IMR-90 (cell line): ENCODE data around the gene SLC9A3. TPM values are rescaled to one million over a fixed set of nuclear protein-coding genes. Genes with fewer than 3 reads are reported as not detected.
A peak's percentile ranks its signal among the peaks of the same experiment; 100 is the strongest.

Source experiments
- ATAC-seq: fragments of 200-7000 bp; cut with Tn5 transposase; 2 replicates; pipeline ENCODE4 v1.9.1; 2020; ENCODE audit warnings: low read depth, mild to moderate bottlenecking, moderate library complexity
- BruUV-seq: library from RNA; stranded (reverse); fragments of 400-500 nt; replicated peaks from 2 replicates; lab custom pipeline; 2021; lab: Mats Ljungman, UMichigan
- CTCF ChIA-PET: fragments of 300-600 bp; formaldehyde crosslinking; extraction: SDS; loops from one replicate; lab custom pipeline; 2021; ENCODE audit warnings: antibody characterized with exemption; lab: Yijun Ruan, JAX
- POLR2A ChIA-PET: fragments of 300-600 bp; sonication (Branson Sonifier 250); formaldehyde crosslinking; loops from one replicate; lab custom pipeline; 2022; ENCODE audit warnings: antibody characterized with exemption; ENCODE audit not compliant: unreplicated experiment; lab: Charles Lee
- DNase-seq: peaks from one replicate; pipeline ENCODE4 v3.0.0; 2013
- H2AFZ ChIP-seq: replicated peaks from 2 replicates; pipeline ENCODE3; 2013; ENCODE audit warnings: low read length, mild to moderate bottlenecking; ENCODE audit not compliant: poor library complexity
- H2AK5ac ChIP-seq: 2 replicates; pipeline ENCODE4 v1.6.1; 2013; ENCODE audit warnings: low read depth, low read length, inconsistent platforms
- H2AK9ac ChIP-seq: replicated peaks from 2 replicates; pipeline ENCODE3; 2013; ENCODE audit warnings: mild to moderate bottlenecking, low read depth, low read length, moderate library complexity; ENCODE audit not compliant: poor library complexity
- H2BK120ac ChIP-seq: 2 replicates; pipeline ENCODE4 v1.6.1; 2013; ENCODE audit warnings: low read depth, low read length, inconsistent platforms
- H2BK15ac ChIP-seq: 3 replicates; pipeline ENCODE4 v1.6.1; 2013; ENCODE audit warnings: low read depth, low read length, inconsistent platforms
- H2BK20ac ChIP-seq: 2 replicates; pipeline ENCODE4 v1.6.1; 2013; ENCODE audit warnings: low read depth, mild to moderate bottlenecking, inconsistent platforms, low read length, moderate library complexity
- H2BK5ac ChIP-seq: 2 replicates; pipeline ENCODE4 v1.6.1; 2013; ENCODE audit warnings: mild to moderate bottlenecking, low read depth, low read length, inconsistent platforms; ENCODE audit not compliant: poor library complexity, severe bottlenecking
- H3K14ac ChIP-seq: replicated peaks from 2 replicates; pipeline ENCODE4 v1.6.1; 2013; ENCODE audit warnings: low read depth, low read length, inconsistent platforms
- H3K18ac ChIP-seq: 2 replicates; pipeline ENCODE4 v1.6.1; 2013; ENCODE audit warnings: low read depth, low read length, control low read depth
- H3K23ac ChIP-seq: 2 replicates; pipeline ENCODE4 v1.6.1; 2013; ENCODE audit warnings: low read depth, low read length, inconsistent platforms
- H3K27ac ChIP-seq: 2 replicates; pipeline ENCODE4 v1.5.1; 2013; ENCODE audit warnings: mild to moderate bottlenecking, control low read depth, low read length; ENCODE audit not compliant: insufficient read depth
- H3K27me3 ChIP-seq: 2 replicates; pipeline ENCODE4 v1.6.1; 2013; ENCODE audit warnings: low read length; ENCODE audit not compliant: control insufficient read depth, insufficient read depth
- H3K36me3 ChIP-seq: 2 replicates; pipeline ENCODE4 v1.6.1; 2013; ENCODE audit warnings: low read length, mixed read lengths; ENCODE audit not compliant: control insufficient read depth, insufficient read depth
- H3K4ac ChIP-seq: 2 replicates; pipeline ENCODE4 v1.6.1; 2013; ENCODE audit warnings: low read depth, low read length, inconsistent platforms
- H3K4me1 ChIP-seq: 2 replicates; pipeline ENCODE4 v1.6.1; 2013; ENCODE audit warnings: low read length, mixed read lengths; ENCODE audit not compliant: control insufficient read depth, insufficient read depth
- H3K4me2 ChIP-seq: 2 replicates; pipeline ENCODE4 v1.6.1; 2013; ENCODE audit warnings: low read depth, mild to moderate bottlenecking, control low read depth, low read length, moderate library complexity
- H3K4me3 ChIP-seq: 2 replicates; pipeline ENCODE4 v1.5.1; 2013; ENCODE audit warnings: low read depth, mild to moderate bottlenecking, control low read depth, low read length, moderate library complexity; ENCODE audit not compliant: insufficient read depth
- H3K56ac ChIP-seq: 2 replicates; pipeline ENCODE4 v1.6.1; 2013; ENCODE audit warnings: low read length, inconsistent platforms; ENCODE audit not compliant: insufficient read depth; ENCODE audit errors: extremely low read depth
- H3K79me1 ChIP-seq, 2 experiments: 2 replicates each; pipeline ENCODE4 v1.6.1; 2013; ENCODE audit warnings: low read length in 2 of 2, inconsistent platforms in 1 of 2, low read depth in 1 of 2
- H3K9ac ChIP-seq: 2 replicates; pipeline ENCODE4 v1.6.1; 2013; ENCODE audit warnings: low read depth, low read length, control low read depth
- H3K9me1 ChIP-seq: 2 replicates; pipeline ENCODE4 v1.6.1; 2013; ENCODE audit warnings: low read length, inconsistent platforms; ENCODE audit not compliant: insufficient read depth
- H3K9me3 ChIP-seq: 2 replicates; pipeline ENCODE4 v1.6.1; 2013; ENCODE audit warnings: low read length; ENCODE audit not compliant: control insufficient read depth, insufficient read depth
- H4K20me1 ChIP-seq: 2 replicates; pipeline ENCODE4 v1.6.1; 2013; ENCODE audit warnings: low read length, inconsistent platforms; ENCODE audit not compliant: insufficient read depth
- H4K5ac ChIP-seq: 2 replicates; pipeline ENCODE4 v1.6.1; 2013; ENCODE audit warnings: mild to moderate bottlenecking, low read depth, low read length, control low read depth
- H4K8ac ChIP-seq, 2 experiments: 2 replicates each; pipeline ENCODE4 v1.6.1; 2013; ENCODE audit warnings: low read depth in 2 of 2, low read length in 2 of 2, control low read depth in 1 of 2, inconsistent platforms in 1 of 2
- H4K91ac ChIP-seq: 2 replicates; pipeline ENCODE4 v1.6.1; 2013; ENCODE audit warnings: low read depth, low read length, inconsistent platforms; ENCODE audit not compliant: insufficient read depth
- BHLHE40 ChIP-seq: fragments of 150-350 bp; IDR thresholded peaks from 2 replicates; pipeline ENCODE4 v1.6.1; 2016; ENCODE audit warnings: mild to moderate bottlenecking, low read depth, low read length
- CEBPB ChIP-seq: IDR thresholded peaks from 2 replicates; pipeline ENCODE4 v1.6.1; 2012; ENCODE audit warnings: low read depth, low read length, improper control_type of control experiment
- CHD1 ChIP-seq: IDR thresholded peaks from 2 replicates; pipeline ENCODE4 v1.6.1; 2012; ENCODE audit warnings: low read depth, low read length, improper control_type of control experiment
- CTCF ChIP-seq: conservative IDR thresholded peaks from 2 replicates; pipeline ENCODE4 v1.5.1; 2012; ENCODE audit warnings: mild to moderate bottlenecking, low read depth, low read length, improper control_type of control experiment
- MAFK ChIP-seq: IDR thresholded peaks from 2 replicates; pipeline ENCODE4 v1.6.1; 2012; ENCODE audit warnings: low read depth, low read length, improper control_type of control experiment
- MAZ ChIP-seq: IDR thresholded peaks from 2 replicates; pipeline ENCODE4 v1.6.1; 2012; ENCODE audit warnings: low read depth, mild to moderate bottlenecking, low read length, improper control_type of control experiment, moderate library complexity, borderline replicate concordance
- MXI1 ChIP-seq: IDR thresholded peaks from 2 replicates; pipeline ENCODE4 v1.6.1; 2012; ENCODE audit warnings: low read depth, mild to moderate bottlenecking, low read length, moderate library complexity, borderline replicate concordance
- NFE2L2 ChIP-seq: fragments of 150-350 bp; IDR thresholded peaks from 2 replicates; pipeline ENCODE4 v1.6.1; 2016; ENCODE audit warnings: low read depth, mild to moderate bottlenecking, low read length
- POLR2A ChIP-seq: IDR thresholded peaks from 2 replicates; pipeline ENCODE4 v1.6.1; 2012; ENCODE audit warnings: mild to moderate bottlenecking, low read depth, low read length
- RAD21 ChIP-seq: IDR thresholded peaks from 2 replicates; pipeline ENCODE4 v1.6.1; 2012; ENCODE audit warnings: low read length, improper control_type of control experiment
- RCOR1 ChIP-seq: IDR thresholded peaks from 2 replicates; pipeline ENCODE4 v1.6.1; 2012; ENCODE audit warnings: mild to moderate bottlenecking, low read length, improper control_type of control experiment; ENCODE audit not compliant: insufficient replicate concordance
- RFX5 ChIP-seq: IDR thresholded peaks from 2 replicates; pipeline ENCODE4 v1.8.0; 2012; ENCODE audit warnings: low read depth, mild to moderate bottlenecking, low read length, moderate library complexity
- SMC3 ChIP-seq: fragments of 150-350 bp; IDR thresholded peaks from 2 replicates; pipeline ENCODE4 v1.6.1; 2016; ENCODE audit warnings: low read depth, mild to moderate bottlenecking, antibody characterized with exemption, low read length, moderate library complexity
- USF2 ChIP-seq: fragments of 150-350 bp; IDR thresholded peaks from 2 replicates; pipeline ENCODE4 v1.6.1; 2017; ENCODE audit warnings: mild to moderate bottlenecking, antibody characterized with exemption, low read length, low read depth
- WGBS, 2 experiments: methylation state at CpG; one replicate each; pipeline versions ENCODE4 v1.1.5 to v1.1.7; 2013; ENCODE audit warnings: missing lambda C conversion rate in 2 of 2; ENCODE audit not compliant: insufficient read length in 1 of 2; ENCODE audit errors: extremely low coverage in 2 of 2; 5-methylcytosine and 5-hydroxymethylcytosine counted together
- dilution Hi-C: fragments of 300-500 bp; cut with HindIII; formaldehyde crosslinking; loops from one replicate; pipeline ENCODE4 v1.14.3; 2018; ENCODE audit warnings: low sequenced_read_pairs; ENCODE audit not compliant: unreplicated experiment
- in situ Hi-C: fragments of 300-500 bp; cut with MboI; formaldehyde crosslinking; loops from 3 replicates; pipeline ENCODE4 v1.14.3; 2019; ENCODE audit warnings: low sequenced_read_pairs, inconsistent platforms, mixed read lengths
- intact Hi-C: fragments of 100-400 bp; cut with micrococcal nuclease; formaldehyde crosslinking; loops from 2 replicates; pipeline ENCODE4 v1.10.0; 2022
- polyA plus RNA-seq, 3 experiments: library from polyadenylated mRNA; depleted of rRNA; stranded (reverse); fragments of >200 nt; gene quantifications; 2 replicates each; pipeline ENCODE4 v1.2.3, GENCODE V29; 2012; ENCODE audit warnings: low replicate concordance in 1 of 3
- total RNA-seq: library from RNA; depleted of rRNA; stranded (reverse); fragments of >200 nt; gene quantifications from 2 replicates; pipeline ENCODE4 v1.2.3, GENCODE V29; 2012

The SLC9A3 gene
- total and polyA plus RNA-seq, 2 of the 4 experiments (the other 2 are of a cell fraction): 0.72 to 1.5 TPM

- Histone ChIP-seq H2BK5ac (peak overlapping the region; percentile 36), H2BK20ac (no peak overlapping the region), H3K36me3 (peaks cover 12% of the 10 kb centered on the region), H3K56ac (no peak overlapping the region), H4K8ac (peak overlapping the region; percentile 55 to 82; a peak in 2 of 4 replicates), H2AFZ (peak overlapping the region; percentile 90), H4K20me1 (peaks cover 4% of the 10 kb centered on the region; the same call in 1 of the 2 replicates), H2AK5ac (peak overlapping the region; percentile 43), H3K4me1 (peaks cover 7% of the 10 kb centered on the region; the same call in 1 of the 2 replicates), H3K9ac (peak overlapping the region; percentile 72), H3K79me1 (peaks cover 15 to 33% of the 10 kb centered on the region in 2 experiments), H4K91ac (peak overlapping the region; percentile 54), H2BK120ac (no peak overlapping the region), H3K4me3 (peak overlapping the region; percentile 79), H3K4me2 (peak overlapping the region; percentile 78), H3K14ac (peak overlapping the region; percentile 83), H3K27me3 (no peaks in the 10 kb centered on the region), H3K23ac (peak overlapping the region; percentile 93; the same call in 1 of the 2 replicates), H3K27ac (peak overlapping the region; percentile 62), H4K5ac (peak overlapping the region; percentile 27), H3K18ac (no peak overlapping the region; the same call in 1 of the 2 replicates), H3K9me3 (no peaks in the 10 kb centered on the region), H3K9me1 (peaks cover 4% of the 10 kb centered on the region), H2AK9ac (peak overlapping the region; percentile 96), H2BK15ac (no peak overlapping the region), H3K4ac (peak overlapping the region; percentile 68)
- DNase-seq (peak; percentile 78), ATAC-seq (peak; percentile 92)
- ChIA-PET CTCF (no interaction called here), POLR2A (no interaction called here)
- intact Hi-C loops: loop anchor here (10.0 kb wide), 1 partner anchor 432 kb away; no protein-coding TSS in a partner anchor
- dilution Hi-C loops: no loop called here
- BruUV-seq: no TSS peak
- in situ Hi-C loops: no loop called here
- WGBS, 2 experiments: 0% methylated on average over 87 of the region's 137 CpGs; no CpG with 5 or more reads in 1 of the 2 experiments
- TF ChIP-seq MAFK: no peak
- TF ChIP-seq RFX5: no peak
- TF ChIP-seq SMC3: no peak
- TF ChIP-seq NFE2L2: no peak
- TF ChIP-seq MXI1: peak; percentile 93
- TF ChIP-seq CTCF: no peak
- no peak for TF ChIP-seq CEBPB
- no peak for TF ChIP-seq RAD21
- TF ChIP-seq BHLHE40: peak; percentile 92
- TF ChIP-seq CHD1: no peak
- TF ChIP-seq RCOR1: no peak
- peak; percentile 58 for TF ChIP-seq POLR2A
- TF ChIP-seq USF2: peak; percentile 63
- TF ChIP-seq MAZ: peak; percentile 27; the same call in 1 of the 2 replicates
Measured at GRCh38 chr5:472656-473550, 51.3 kb downstream of the SLC9A3 start.
